ENCODE measurements around the gene ITGAV. TPM values are rescaled to one million over a fixed set of nuclear protein-coding genes. Genes with fewer than 3 reads are reported as not detected.

ITGAV gene
- total RNA-seq, 1 donor from 2014 or later, result 227 TPM

DNA sequence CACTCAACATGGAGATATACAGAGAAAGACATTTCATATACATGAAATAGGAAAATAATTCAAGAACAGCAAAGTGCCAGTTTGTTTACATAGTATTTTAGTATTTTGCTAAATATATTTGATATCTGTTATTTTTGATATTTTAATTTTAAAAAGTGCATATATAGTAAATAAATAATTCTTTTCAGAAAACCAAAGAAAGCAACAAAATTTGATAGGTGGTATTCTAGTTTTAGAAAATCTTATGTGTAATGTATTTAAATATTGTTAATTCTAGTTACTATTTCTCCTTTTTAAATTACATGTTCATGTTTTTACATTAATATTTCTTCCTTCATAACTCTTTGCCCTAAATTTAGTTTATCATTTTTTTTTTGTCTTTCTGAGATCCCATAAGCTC, 69.5 kb downstream of the ITGAV start:
- no peak for DNase-seq (ENCODE audit: extremely low read depth, low read depth, low spot score)

DNA sequence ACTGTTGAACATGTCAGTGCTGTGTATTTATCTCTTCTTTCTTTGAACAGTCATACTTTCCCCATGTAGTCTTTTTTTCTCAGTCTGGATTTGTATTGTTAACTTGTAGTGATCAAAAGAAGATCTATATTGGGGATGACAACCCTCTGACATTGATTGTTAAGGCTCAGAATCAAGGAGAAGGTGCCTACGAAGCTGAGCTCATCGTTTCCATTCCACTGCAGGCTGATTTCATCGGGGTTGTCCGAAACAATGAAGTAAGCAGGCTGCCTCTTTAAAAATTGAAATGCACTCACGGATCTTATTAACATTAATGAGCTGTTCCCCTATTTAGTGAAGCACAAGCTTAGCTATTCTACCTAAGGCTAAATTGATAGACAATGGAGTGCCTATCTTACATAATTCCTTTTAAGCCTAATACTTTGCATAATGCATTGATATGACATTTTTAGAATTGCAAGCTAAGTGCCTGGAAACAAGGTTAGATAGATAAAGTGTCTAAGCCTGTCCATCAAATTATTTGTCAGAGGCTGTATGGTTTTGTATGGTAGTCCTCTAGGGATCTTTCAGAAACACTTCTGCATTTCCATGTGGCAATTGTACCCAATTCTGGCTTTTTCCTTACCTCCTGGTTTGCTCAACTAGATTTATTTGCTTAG, 74.7 kb downstream of the ITGAV start:
- DNase-seq (ENCODE audit: extremely low read depth, low read depth, low spot score), result no peak

DNA sequence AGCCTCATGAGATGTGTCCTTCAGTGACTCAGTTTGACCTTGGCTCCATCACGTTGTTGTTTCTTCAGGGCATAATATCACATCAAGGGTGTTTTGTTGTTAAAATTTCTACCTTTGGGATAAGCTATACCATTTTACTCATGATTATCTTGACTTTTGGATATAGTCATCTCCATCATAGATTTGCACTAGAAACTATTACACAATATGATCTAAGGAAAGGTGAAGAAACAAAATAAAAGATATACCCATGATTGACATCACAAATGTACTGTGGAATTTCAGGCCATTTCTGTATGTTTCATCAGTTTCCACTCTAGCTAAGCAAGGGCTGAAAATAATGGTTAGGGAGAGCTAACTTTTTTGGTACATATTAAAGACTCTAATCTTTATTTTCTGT, 79.3 kb downstream of the ITGAV start:
- DNase-seq (ENCODE audit: extremely low read depth, low read depth, low spot score), result no peak

DNA sequence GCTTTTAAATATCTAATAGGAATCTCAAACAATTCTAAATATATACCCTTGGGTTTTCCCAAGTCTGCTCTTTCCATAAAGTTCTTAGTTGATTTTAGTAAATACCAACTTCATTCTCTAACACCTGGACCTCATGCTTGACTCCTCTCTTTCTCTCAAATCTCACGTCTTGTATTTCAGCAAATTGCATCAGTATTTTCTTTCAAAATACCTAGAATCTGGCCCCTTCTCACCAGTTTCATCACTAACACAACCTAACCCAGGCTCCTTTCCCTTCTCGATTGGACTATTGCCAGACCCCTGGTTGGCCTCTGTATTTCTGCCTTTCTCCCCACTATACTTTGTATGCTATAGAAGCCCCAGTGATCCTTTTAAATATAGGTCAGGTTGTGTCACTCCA, 81.0 kb downstream of the ITGAV start:
- DNase-seq (ENCODE audit: extremely low read depth, low read depth, low spot score), result no peak

DNA sequence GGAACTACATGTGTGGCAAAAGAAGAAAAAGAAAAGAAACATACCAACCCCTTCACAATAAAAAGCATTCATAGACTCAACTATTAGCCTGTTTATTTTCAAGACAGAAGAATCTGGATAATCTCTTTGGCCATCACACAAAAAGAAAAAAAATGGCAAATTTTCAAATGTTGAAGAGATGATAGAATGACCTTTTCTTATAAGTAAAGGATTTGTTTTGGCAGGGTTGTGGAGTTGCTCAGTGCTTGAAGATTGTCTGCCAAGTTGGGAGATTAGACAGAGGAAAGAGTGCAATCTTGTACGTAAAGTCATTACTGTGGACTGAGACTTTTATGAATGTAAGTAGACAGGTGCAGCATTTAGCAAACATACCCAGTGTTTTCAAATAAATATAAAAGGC, 85.5 kb downstream of the ITGAV start:
- no peak for DNase-seq (ENCODE audit: extremely low read depth, low read depth, low spot score)

DNA sequence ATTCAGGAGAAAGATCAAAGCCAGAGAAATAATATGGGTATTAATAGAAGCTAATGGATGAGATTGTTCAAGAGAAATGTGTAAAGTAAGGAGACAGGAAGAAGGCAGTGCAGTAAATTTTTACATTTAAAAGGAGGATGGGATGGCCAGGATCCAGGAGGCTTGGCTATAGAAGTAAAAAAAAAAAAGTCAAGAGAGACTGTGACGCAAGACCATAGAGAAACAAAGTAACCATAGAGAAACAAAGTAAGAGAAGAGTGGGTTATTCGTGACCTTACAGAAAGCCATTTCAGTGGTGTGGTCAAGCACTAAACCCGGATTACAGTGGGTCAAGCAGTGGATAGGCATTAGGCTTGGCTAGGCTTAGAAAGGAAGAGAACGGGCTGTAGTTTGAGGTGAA, 93.5 kb downstream of the ITGAV start:
- DNase-seq (ENCODE audit: extremely low read depth, low read depth, low spot score), result no peak

DNA sequence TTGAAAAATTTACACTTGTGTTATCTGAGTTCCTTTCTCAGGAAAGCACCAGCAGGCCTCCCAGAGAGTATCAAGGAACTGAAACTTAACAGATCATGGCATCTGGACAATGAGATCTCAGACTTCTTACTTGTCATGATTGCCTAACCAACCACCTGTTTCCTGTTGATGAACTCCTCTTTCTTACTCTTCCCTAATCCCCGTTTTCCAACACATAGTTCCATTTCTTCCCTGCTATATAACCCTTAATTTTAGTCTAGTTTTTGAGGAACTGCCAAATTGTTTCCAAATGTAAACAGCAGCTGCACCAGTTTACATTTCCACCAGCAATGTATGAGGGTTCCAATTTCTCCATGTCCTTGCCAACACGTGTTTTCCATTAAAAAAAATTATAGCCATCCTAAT, 98.0 kb downstream of the ITGAV start:
- DNase-seq (ENCODE audit: extremely low read depth, low read depth, low spot score), result no peak

DNA sequence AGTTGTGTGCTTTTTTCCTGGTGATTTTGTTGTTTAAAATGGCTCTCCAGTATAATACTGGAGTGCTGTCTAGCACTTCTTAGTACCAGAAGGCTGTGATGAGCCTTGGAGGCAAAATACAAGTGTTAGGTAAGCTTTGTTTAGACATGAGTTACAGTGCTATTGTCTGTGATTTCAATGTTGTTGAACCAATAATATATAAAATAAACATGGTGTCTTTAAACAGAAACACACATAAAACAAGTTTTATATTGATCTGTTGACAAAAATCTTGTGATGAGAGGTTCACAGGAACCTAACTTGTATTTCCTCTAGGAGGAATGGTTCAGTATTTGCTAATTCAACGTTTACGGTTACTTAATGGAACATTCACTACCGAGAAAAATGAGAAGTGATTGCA, 99.0 kb downstream of the ITGAV start:
- no peak for DNase-seq (ENCODE audit: extremely low read depth, low read depth, low spot score)

DNA sequence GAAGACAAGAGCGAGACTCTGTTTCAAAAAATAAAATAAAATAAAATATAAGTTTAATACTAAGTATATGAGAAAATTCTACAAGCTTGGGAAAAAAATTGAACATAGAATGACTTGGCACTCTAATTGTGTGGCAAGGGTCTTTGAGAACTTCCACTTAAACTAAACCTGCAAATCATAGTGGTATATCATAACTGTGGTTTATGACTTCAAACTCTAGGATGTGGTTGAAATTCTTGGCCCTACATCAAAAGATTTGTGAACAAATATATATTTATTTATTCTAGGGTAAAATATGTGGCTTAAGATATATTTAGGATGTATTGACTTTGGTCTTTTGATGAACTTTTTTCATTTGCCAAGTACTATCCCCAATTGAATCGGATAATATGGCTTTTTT, 100.9 kb downstream of the ITGAV start:
- DNase-seq (ENCODE audit: extremely low read depth, low read depth, low spot score), result no peak

DNA sequence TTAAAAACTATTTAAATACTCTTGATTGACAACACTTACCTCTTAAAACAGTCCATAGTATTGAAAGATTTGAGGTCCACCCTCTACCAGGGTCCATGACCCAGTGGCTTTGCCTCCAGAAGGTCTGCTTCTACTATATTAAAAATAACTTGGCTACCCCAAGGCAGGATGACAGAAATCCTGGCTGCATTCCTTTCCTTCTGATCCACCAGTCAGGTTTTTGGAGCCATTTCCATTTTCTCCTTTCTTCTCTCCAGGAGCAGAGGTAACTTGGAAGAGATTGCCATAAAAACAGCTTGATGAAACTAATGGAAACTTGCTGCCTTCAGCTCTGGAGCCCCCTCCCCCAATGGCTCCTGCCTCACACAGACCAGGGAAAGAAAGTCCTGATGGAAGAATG, 101.4 kb downstream of the ITGAV start:
- DNase-seq (ENCODE audit: extremely low read depth, low read depth, low spot score), result no peak

DNA sequence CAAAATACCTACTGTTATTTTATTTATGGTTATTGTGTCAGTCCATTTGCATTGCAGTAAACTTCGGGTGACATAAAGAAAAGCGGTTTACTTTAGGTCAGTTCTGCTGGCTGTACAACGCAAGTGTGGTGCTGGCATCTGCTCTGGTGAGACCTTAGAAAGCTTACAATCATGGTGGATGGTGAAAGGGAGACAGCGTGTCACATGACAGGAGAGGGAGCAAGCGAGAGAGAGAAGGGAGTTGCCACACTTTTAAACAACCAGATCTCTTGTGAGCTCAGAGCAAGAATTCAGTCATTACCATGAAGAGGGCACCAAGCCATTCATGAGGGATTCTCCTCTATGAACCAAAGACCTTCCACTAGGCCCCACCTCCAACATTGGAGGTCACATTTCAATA, 102.0 kb downstream of the ITGAV start:
- no peak for DNase-seq (ENCODE audit: extremely low read depth, low read depth, low spot score)

DNA sequence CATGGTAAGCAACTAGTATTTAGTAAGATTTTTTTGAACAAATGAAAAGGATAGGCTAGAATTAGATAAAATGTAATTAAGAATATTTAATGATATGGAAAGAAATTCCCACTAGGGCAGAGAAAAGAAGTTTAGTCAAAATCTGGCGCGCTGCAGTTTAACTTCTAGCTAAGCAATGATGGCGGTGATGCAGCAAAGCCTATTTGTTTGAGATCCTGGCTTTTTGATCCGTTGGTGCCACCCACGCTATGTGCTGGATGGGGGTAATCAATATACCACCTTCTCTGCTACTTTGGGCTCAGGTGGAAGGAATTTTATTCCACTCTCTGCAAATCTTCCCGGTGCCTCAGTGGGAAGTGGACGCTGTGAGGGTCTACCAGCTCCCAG, 103.6 kb downstream of the ITGAV start:
- DNase-seq (ENCODE audit: extremely low read depth, low read depth, low spot score), result no peak

DNA sequence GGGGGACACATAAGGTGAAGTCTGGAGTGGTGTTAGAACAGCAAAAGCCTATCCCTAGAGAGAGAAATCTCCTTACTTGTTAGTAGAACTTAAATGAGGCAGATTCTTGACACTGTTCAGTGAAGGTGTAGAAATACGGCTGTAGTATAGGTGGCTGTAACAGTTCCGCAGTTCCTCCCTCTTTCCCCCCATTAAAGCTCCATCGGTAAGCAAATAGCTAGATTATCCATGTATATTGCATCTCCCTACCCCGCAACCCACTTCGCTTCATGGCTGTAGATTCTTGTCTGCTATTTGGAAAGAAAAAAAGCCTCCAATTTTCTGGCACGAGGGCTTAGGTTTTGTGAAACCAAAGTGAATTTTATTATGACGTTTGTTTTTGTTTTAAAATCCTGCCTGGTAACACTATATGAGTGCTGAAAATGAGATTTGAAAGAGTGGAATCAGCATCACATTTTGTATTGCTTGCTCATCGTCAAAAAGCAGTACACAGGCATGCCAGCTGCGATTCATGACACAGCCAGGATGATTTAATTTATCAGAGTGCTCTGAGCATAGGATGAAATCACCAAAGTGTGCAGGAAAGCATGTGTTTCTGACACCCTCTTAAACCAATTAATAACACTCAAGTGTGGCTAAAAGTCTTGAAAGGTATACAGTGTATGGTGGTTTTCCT, 105.4 kb downstream of the ITGAV start:
- no peak for DNase-seq (ENCODE audit: extremely low read depth, low read depth, low spot score)

DNA sequence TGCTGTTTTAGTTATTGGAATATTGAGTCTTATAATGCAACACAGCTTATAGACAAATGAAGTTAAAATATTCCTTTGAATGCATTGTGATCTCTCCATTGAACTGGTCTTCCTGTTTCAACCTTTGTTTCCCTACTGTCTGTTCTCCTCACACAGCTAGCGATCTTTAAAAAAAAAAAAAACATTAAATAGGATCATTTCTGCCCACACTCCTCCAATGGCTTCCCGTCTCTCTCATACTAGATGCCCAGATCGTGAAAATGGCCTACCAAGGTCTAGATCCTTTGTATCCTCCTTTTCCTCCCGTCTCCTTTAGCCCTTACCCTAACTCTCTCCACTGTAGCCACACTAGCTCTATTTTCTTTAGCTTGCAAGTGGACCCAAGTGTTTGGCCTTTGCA, 106.4 kb downstream of the ITGAV start:
- DNase-seq (ENCODE audit: extremely low read depth, low read depth, low spot score), result no peak

DNA sequence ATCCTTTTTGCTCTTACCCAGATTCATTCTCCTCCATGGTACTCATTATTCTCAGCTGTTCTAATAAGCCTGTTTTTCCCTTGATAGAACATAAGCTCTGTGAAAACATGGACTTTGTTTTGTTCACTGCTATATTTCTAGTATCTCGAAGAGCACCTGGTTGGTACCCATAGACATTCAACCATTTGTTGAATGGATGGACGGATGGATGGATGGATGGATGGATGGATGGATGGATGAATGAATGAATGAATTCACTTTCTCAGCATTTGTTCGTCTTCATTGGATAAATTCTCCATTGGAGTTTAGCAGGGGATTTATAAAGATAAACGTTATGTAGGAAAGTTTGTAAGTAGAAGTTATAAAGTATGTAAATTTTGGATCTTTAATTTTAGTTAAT, 106.9 kb downstream of the ITGAV start:
- DNase-seq (ENCODE audit: extremely low read depth, low read depth, low spot score), result no peak

DNA sequence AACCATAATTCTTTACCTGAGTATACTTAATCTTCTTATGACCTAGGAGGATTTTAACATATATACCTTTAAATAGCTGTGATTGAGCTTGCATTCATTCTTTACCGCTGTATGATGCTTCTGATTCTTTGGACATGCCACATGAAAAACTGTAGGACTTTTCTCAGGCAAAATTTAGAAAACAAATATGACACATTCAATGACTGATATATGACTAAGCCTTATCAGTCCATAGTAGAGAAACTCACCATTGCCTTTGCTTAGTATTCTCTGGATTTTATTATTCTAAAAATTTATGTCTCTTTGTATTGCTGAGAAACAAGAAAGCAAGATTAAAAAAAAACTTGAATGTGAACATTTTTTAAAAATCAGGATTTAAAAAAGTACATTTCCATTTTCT, 107.7 kb downstream of the ITGAV start:
- DNase-seq (ENCODE audit: extremely low read depth, low read depth, low spot score), result no peak

DNA sequence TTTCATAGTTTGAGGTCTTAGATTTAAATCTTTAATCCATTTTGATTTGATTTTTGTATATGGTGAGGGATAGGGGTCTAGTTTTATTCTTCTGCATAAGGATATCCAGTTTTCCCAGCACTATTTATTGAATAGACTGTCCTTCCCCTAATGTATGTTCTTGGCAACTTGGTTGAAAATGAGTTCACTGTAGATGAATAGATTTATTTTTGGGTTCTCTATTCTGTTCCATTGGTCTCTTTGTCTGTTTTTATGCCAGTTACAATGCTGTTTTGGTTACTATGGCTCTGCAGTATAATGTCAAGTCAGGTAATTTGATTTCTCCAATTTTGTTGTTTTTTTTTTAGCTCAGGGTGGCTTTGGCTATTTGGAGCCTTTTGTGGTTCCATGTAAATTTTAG, 109.9 kb downstream of the ITGAV start:
- no peak for DNase-seq (ENCODE audit: extremely low read depth, low read depth, low spot score)

DNA sequence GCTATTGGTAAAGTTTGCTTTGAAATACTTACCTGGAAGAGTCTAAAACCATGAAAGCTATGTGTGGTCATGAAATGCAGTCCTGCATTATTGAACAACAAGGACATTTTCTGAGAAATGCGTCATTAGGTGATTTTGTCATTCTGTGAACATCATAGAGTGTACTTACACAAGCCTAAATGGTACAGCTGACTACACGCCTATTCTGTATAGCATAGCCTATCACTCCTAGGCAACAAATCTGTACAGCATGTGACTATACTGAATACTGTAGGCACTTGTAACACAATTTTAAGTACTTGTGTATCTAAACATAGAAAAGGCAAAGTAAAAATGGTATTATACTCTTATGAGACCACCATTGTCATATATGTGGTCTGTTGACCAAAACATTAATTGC, 112.2 kb downstream of the ITGAV start:
- no peak for DNase-seq (ENCODE audit: extremely low read depth, low read depth, low spot score)

DNA sequence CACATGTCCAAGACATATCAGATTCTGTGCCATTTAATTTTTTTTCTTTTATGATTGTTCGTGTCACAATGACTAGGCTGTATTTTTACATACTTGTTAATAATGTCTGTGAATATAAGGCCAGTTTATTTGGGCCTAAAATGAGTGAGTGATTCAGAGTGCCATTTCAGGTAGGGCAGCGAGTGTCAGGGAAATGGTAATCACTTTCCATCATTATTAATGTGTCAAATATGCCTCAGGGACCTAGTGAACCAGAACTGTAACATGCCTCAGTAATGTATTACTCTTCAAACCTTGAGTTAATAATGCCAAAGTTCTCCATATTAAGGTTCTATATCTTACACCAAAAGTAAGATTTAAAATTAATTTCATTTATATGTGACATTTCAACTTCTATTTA, 112.6 kb downstream of the ITGAV start:
- no peak for DNase-seq (ENCODE audit: extremely low read depth, low read depth, low spot score)

DNA sequence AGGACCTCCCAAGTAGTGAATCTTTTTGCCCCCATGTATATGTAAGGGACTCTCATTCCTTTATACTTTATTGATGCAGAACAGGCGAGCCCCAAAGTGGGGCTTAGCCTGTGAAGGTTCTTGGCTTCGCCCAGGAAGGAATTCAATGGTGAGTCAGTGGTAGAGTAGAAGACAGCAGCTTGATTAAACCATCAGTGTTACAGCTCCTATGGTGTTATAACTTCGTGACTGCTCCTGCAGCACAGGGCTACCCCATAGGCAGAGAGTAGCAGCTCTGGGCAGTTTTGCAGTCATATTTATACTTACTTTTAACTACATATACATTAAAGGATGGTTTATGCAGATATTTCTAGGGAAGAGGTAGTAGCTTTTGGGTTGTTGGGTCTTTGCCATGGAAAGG, 115.0 kb downstream of the ITGAV start:
- DNase-seq (ENCODE audit: extremely low read depth, low read depth, low spot score), result no peak

DNA sequence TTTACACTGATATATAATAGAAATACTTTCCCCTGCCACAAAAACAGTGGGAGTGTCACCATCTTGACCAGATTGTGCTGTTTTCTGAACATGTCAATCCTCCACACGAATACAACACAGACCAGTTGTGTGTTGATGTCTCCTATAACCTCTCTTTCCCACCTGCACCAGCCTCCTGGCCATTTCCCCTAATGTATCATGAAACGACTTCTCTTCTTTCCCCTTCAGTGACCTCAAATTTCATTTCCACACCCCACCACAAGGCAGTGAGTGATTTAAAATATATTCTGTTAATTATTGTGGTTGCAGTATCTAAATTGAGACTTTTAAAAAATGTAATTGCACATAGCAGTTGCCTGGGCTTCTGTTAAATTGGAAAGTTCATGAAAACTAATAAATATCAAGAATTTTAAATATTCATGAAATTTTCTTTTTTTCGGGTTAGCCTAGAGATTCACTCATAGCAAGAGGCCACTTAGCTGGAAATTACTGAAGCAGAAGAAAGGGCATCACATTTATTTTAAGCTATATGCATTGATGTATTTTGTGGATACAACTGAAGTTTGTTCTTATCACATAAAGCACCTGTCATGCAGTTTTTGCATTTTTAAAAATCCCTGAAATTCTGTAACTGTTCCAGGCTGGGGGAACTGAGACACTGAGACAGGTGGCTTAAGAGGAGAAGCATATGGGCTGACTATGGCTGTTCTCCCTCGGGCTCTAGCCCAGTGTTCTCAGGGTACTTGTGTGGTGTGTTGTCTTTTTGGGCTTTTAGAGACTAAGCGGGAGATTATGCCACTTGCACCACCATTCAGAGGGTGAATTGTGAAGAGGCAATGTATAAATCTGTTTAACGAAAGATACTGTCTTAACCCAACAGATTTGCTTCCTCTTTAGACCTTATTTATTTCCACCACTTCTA, 119.9 kb downstream of the ITGAV start:
- DNase-seq (ENCODE audit: extremely low read depth, low read depth, low spot score), result no peak

DNA sequence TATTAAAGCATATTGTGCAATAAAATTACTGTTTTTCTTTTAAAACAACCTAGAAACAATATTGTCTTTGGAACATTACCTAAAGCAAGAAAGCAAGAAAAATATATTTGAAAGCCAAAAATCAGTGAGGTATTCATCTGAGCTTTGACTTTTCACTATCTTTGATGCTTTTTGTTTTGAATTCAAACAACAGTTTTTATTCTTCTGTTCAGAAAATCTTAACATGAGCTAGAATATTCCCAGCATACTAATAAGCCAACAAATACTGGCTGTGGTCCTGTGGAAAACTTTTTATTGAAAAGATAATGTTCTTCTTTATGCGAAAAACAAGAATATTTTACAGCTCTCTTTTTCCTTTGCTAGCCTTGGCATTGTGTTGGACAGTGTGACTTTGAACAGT, 123.8 kb downstream of the ITGAV start:
- DNase-seq (ENCODE audit: extremely low read depth, low read depth, low spot score), result no peak
